ENCODE measurements around the gene VWA8. TPM values are rescaled to one million over a fixed set of nuclear protein-coding genes. Genes with fewer than 3 reads are reported as not detected.
A peak's percentile ranks its signal among the peaks of the same experiment; 100 is the strongest.
"Not testable (repeated sequence)": the region's sequence is repeated elsewhere in the genome, so short reads cannot be mapped to it uniquely, and the experiment has no call there.

The VWA8 gene
- total and polyA plus RNA-seq, 4 donors = 9.8 to 35.7 (median 18.5) TPM

- H3K27me3 ChIP-seq (ENCODE audit: control insufficient read depth, insufficient read depth, low read length) = no peaks in the 10 kb centered on the region
- H3K9me3 ChIP-seq (ENCODE audit: control insufficient read depth, insufficient read depth, low read length) = no peaks in the 10 kb centered on the region
- WGBS (ENCODE audit: insufficient coverage) = 0% methylated on average over 1 of the region's 4 CpGs
- DNase-seq (ENCODE audit: low read depth in 4 of 6, low spot score in 6 of 6) = peak in 1 of 6 donors; percentile 41
- peaks cover 7% of the 10 kb centered on the region for H3K4me1 ChIP-seq (ENCODE audit: control insufficient read depth, insufficient read depth, low read length)
- H3K27ac ChIP-seq (ENCODE audit: low read depth, low read length) = peak overlapping the region; percentile 45
- H3K36me3 ChIP-seq (ENCODE audit: control insufficient read depth, insufficient read depth, low read length) = no peaks in the 10 kb centered on the region
- H3K4me3 ChIP-seq (ENCODE audit: low read depth, low read length) = no peak overlapping the region
Measured at GRCh38 chr13:41643507-41643906, 317.4 kb downstream of the VWA8 start.

DNA sequence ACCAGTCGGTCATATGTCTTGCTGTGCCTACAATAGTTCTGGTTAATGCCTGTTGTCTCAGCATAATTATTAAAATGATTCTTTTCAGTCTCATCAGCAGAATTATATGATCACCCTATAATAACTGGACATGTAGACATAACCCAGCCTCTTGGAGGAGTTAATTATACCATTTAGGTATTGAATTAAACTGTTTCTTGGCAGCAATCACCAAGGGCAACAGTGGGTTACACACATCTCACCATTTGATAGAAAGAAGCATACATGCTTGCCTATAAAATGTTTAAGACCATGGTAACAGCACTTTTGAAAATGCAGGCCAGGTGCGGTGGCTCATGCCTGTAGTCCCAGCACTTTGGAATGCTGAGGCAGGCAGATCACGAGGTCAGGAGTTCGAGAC, 318.9 kb downstream of the VWA8 start:
- peak in 2 of 6 donors; percentile 31 to 56 for DNase-seq (ENCODE audit: low read depth in 4 of 6, low spot score in 6 of 6)
- Histone ChIP-seq H3K36me3 (ENCODE audit: control insufficient read depth, insufficient read depth, low read length) (no peaks in the 10 kb centered on the region), H3K4me3 (ENCODE audit: low read depth, low read length) (no peak overlapping the region), H3K27me3 (ENCODE audit: control insufficient read depth, insufficient read depth, low read length) (no peaks in the 10 kb centered on the region), H3K27ac (ENCODE audit: low read depth, low read length) (no peak overlapping the region), H3K4me1 (ENCODE audit: control insufficient read depth, insufficient read depth, low read length) (peaks cover 7% of the 10 kb centered on the region), H3K9me3 (ENCODE audit: control insufficient read depth, insufficient read depth, low read length) (no peaks in the 10 kb centered on the region)
- WGBS (ENCODE audit: insufficient coverage) = 59% methylated on average over 2 of the region's 4 CpGs

DNA sequence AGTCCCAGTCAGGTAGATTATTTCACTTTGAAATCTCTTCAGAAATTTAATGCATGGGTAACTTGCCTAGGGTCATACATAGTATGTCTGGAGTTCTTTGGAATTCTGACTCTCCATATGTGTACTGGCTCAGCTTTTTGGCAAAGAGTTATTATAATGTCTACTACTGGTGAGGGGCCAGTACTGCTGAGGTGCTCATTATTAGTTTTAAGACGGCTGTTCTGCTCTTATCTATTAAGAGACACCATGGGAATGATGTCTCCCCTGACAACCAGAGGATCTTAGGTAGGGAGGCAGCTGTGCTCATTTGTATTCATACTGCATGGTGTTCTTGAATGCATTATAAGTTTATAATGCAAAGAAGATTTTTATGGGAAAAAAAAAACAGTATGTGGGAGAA, 319.5 kb downstream of the VWA8 start:
- H3K4me1 ChIP-seq (ENCODE audit: control insufficient read depth, insufficient read depth, low read length) = peaks cover 7% of the 10 kb centered on the region
- no peak overlapping the region for H3K27ac ChIP-seq (ENCODE audit: low read depth, low read length)
- DNase-seq (ENCODE audit: low read depth in 4 of 6, low spot score in 6 of 6) = peak in 2 of 6 donors; percentile 26 to 71
- H3K36me3 ChIP-seq (ENCODE audit: control insufficient read depth, insufficient read depth, low read length) = no peaks in the 10 kb centered on the region
- no CpG with 5 or more reads among the region's 1 CpG for WGBS (ENCODE audit: insufficient coverage)
- H3K9me3 ChIP-seq (ENCODE audit: control insufficient read depth, insufficient read depth, low read length) = no peaks in the 10 kb centered on the region
- H3K4me3 ChIP-seq (ENCODE audit: low read depth, low read length) = no peak overlapping the region
- H3K27me3 ChIP-seq (ENCODE audit: control insufficient read depth, insufficient read depth, low read length) = no peaks in the 10 kb centered on the region

DNA sequence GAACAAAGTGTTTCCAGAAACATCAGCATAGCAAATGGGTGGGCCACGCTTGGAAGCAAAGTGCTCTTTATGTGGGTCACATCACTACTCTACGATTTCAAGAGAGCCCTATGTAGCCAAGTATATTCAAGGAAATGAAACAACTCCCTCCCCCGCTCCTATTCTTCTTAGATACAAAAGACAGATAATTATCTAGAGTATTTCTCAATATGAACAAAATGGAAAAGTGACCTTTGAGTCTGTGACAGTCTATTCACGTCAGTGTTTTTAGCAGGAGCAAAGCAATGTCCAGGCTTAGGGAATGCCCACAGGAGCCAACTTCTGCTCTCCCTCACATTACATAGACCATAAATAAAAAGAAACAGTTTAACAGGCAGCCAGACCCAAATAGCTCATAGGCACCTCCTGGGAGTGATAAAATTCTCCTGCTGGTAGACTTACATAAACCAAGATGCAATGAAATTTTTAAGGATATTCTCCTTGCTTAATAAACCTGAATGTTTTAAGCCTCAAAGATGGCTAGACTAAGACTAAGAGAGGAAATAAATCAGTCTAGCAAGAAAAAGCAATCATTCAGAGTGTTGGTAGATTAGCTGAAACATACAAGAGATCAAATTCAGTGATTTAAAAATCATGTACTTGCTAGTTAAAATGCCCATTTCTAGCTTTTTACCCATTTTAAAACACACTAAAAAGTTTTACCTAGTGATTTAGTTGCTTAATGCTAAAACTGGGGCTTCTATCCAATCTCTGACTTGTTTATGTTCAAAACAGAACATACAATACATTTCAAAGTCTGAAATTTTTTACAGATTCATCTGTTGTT, 320.7 kb downstream of the VWA8 start:
- DNase-seq (ENCODE audit: low read depth in 4 of 6, low spot score in 6 of 6) = peak in 2 of 6 donors; percentile 23 to 64

DNA sequence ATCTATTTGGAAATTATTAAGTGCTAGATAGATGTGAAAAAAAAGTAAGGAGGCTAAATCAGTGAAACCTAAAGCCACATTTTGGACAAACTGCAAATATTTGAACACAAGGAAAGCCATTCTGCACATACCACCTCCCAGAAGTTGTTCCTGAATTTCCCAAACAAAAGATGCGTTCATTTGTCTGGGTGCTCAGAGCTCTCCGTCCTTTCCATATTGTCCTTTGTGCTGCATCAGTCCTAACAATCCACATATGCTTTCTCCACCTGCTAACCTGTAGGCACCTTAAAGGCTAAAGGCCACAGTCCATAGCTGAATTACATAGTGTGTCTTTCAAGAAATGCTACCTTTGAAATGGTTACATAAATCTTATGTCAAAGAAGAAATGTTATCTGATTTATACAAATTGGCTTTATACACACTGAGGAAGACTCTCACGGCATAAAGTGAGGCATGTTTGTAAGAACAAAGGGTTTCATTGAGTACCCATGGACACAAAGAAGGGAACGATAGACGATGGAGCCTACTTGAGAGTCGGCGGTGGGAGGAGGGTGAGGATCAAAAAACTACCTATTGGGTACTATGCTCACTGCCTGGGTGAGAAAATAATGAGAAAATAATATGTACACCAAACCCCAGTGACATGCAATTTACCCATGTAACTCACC, 321.5 kb downstream of the VWA8 start:
- no peaks in the 10 kb centered on the region for H3K36me3 ChIP-seq (ENCODE audit: control insufficient read depth, insufficient read depth, low read length)
- H3K4me1 ChIP-seq (ENCODE audit: control insufficient read depth, insufficient read depth, low read length) = peaks cover 5% of the 10 kb centered on the region
- WGBS (ENCODE audit: insufficient coverage) = 100% methylated on average over 1 of the region's 7 CpGs
- no peak overlapping the region for H3K4me3 ChIP-seq (ENCODE audit: low read depth, low read length)
- no peak overlapping the region for H3K27ac ChIP-seq (ENCODE audit: low read depth, low read length)
- no peak for DNase-seq (ENCODE audit: low read depth in 4 of 6, low spot score in 6 of 6)
- no peaks in the 10 kb centered on the region for H3K9me3 ChIP-seq (ENCODE audit: control insufficient read depth, insufficient read depth, low read length)
- H3K27me3 ChIP-seq (ENCODE audit: control insufficient read depth, insufficient read depth, low read length) = no peaks in the 10 kb centered on the region

More for the DNA sequence above, 320.7 kb downstream of the VWA8 start:
- Histone ChIP-seq H3K27ac (ENCODE audit: low read depth, low read length) (no peak overlapping the region), H3K4me3 (ENCODE audit: low read depth, low read length) (no peak overlapping the region), H3K36me3 (ENCODE audit: control insufficient read depth, insufficient read depth, low read length) (no peaks in the 10 kb centered on the region), H3K9me3 (ENCODE audit: control insufficient read depth, insufficient read depth, low read length) (no peaks in the 10 kb centered on the region), H3K4me1 (ENCODE audit: control insufficient read depth, insufficient read depth, low read length) (peaks cover 7% of the 10 kb centered on the region), H3K27me3 (ENCODE audit: control insufficient read depth, insufficient read depth, low read length) (no peaks in the 10 kb centered on the region)
- no CpG with 5 or more reads among the region's 4 CpGs for WGBS (ENCODE audit: insufficient coverage)

- Histone ChIP-seq H3K4me1 (ENCODE audit: control insufficient read depth, insufficient read depth, low read length) (peaks cover 3% of the 10 kb centered on the region), H3K27ac (ENCODE audit: low read depth, low read length) (no peak overlapping the region), H3K36me3 (ENCODE audit: control insufficient read depth, insufficient read depth, low read length) (no peaks in the 10 kb centered on the region), H3K4me3 (ENCODE audit: low read depth, low read length) (no peak overlapping the region), H3K27me3 (ENCODE audit: control insufficient read depth, insufficient read depth, low read length) (no peaks in the 10 kb centered on the region), H3K9me3 (ENCODE audit: control insufficient read depth, insufficient read depth, low read length) (no peaks in the 10 kb centered on the region)
- WGBS (ENCODE audit: insufficient coverage) = no CpG with 5 or more reads among the region's 1 CpG
- DNase-seq (ENCODE audit: low read depth in 4 of 6, low spot score in 6 of 6) = no peak
Measured at GRCh38 chr13:41637586-41637985, 323.3 kb downstream of the VWA8 start.

- H3K4me3 ChIP-seq (ENCODE audit: low read depth, low read length); H3K27ac ChIP-seq (ENCODE audit: low read depth, low read length); DNase-seq (ENCODE audit: low read depth in 4 of 6, low spot score in 6 of 6); H3K36me3 ChIP-seq (ENCODE audit: control insufficient read depth, insufficient read depth, low read length); H3K4me1 ChIP-seq (ENCODE audit: control insufficient read depth, insufficient read depth, low read length); H3K27me3 ChIP-seq (ENCODE audit: control insufficient read depth, insufficient read depth, low read length); H3K9me3 ChIP-seq (ENCODE audit: control insufficient read depth, insufficient read depth, low read length): not testable (repeated sequence)
- no CpG with 5 or more reads among the region's 5 CpGs for WGBS (ENCODE audit: insufficient coverage)
Measured at GRCh38 chr13:41637032-41637431, 323.9 kb downstream of the VWA8 start.

GRCh38 chr13:41636590-41636989, 324.3 kb downstream of the VWA8 start:
- not testable (repeated sequence) for H3K27me3 ChIP-seq (ENCODE audit: control insufficient read depth, insufficient read depth, low read length); H3K4me3 ChIP-seq (ENCODE audit: low read depth, low read length); H3K4me1 ChIP-seq (ENCODE audit: control insufficient read depth, insufficient read depth, low read length); H3K27ac ChIP-seq (ENCODE audit: low read depth, low read length); DNase-seq (ENCODE audit: low read depth in 4 of 6, low spot score in 6 of 6); H3K9me3 ChIP-seq (ENCODE audit: control insufficient read depth, insufficient read depth, low read length); H3K36me3 ChIP-seq (ENCODE audit: control insufficient read depth, insufficient read depth, low read length)

GRCh38 chr13:41634407-41634806, 326.5 kb downstream of the VWA8 start:
- H3K4me3 ChIP-seq (ENCODE audit: low read depth, low read length) = no peak overlapping the region
- no peak for DNase-seq (ENCODE audit: low read depth in 4 of 6, low spot score in 6 of 6)
- no peaks in the 10 kb centered on the region for H3K36me3 ChIP-seq (ENCODE audit: control insufficient read depth, insufficient read depth, low read length)
- 73% methylated on average over 1 of the region's 3 CpGs for WGBS (ENCODE audit: insufficient coverage)
- H3K27me3 ChIP-seq (ENCODE audit: control insufficient read depth, insufficient read depth, low read length) = no peaks in the 10 kb centered on the region
- no peak overlapping the region for H3K27ac ChIP-seq (ENCODE audit: low read depth, low read length)
- H3K9me3 ChIP-seq (ENCODE audit: control insufficient read depth, insufficient read depth, low read length) = no peaks in the 10 kb centered on the region
- no peaks in the 10 kb centered on the region for H3K4me1 ChIP-seq (ENCODE audit: control insufficient read depth, insufficient read depth, low read length)

- no peak for DNase-seq (ENCODE audit: low read depth in 4 of 6, low spot score in 6 of 6)
- Histone ChIP-seq H3K9me3 (ENCODE audit: control insufficient read depth, insufficient read depth, low read length) (no peaks in the 10 kb centered on the region), H3K36me3 (ENCODE audit: control insufficient read depth, insufficient read depth, low read length) (no peaks in the 10 kb centered on the region), H3K4me1 (ENCODE audit: control insufficient read depth, insufficient read depth, low read length) (no peaks in the 10 kb centered on the region), H3K27me3 (ENCODE audit: control insufficient read depth, insufficient read depth, low read length) (no peaks in the 10 kb centered on the region), H3K27ac (ENCODE audit: low read depth, low read length) (no peak overlapping the region), H3K4me3 (ENCODE audit: low read depth, low read length) (no peak overlapping the region)
- 80% methylated on average over 4 of the region's 4 CpGs for WGBS (ENCODE audit: insufficient coverage)
Measured at GRCh38 chr13:41633776-41634175, 327.1 kb downstream of the VWA8 start.

All from spinal cord (tissue), 10 donors.